K562 (cell line): ENCODE data around the gene MALRD1. TPM values are rescaled to one million over a fixed set of nuclear protein-coding genes. Genes with fewer than 3 reads are reported as not detected.

Source experiments
- ATAC-seq: fragments of 200-7000 bp; cut with Tn5 transposase; 3 replicates; pipeline ENCODE4 v1.9.1; 2020; ENCODE audit warnings: moderate library complexity
- BruUV-seq: library from RNA; stranded (reverse); fragments of 400-500 nt; replicated peaks from 2 replicates; lab custom pipeline; 2021; lab: Mats Ljungman, UMichigan
- CTCF ChIA-PET: fragments of 300-600 bp; formaldehyde crosslinking; extraction: SDS; loops from one replicate; lab custom pipeline; 2021; ENCODE audit warnings: low intra/inter-chr PET ratio; lab: Yijun Ruan, JAX
- POLR2A ChIA-PET: fragments of 300-600, 350-650 bp; sonication (Branson Sonifier 250); formaldehyde crosslinking; extraction: SDS; loops from one replicate; lab custom pipeline; 2021; ENCODE audit warnings: antibody characterized with exemption, inconsistent platforms; lab: Yijun Ruan, JAX
- DNase-seq, 4 experiments: peaks; one replicate each; pipeline versions ENCODE4 v3.0.0 to v3.0.0-alpha.2; 2011 to 2018; ENCODE audit warnings: low spot score in 3 of 4, mixed read lengths in 3 of 4; ENCODE audit errors: extremely low read depth in 1 of 4
- FAIRE-seq: peaks from 2 replicates; lab custom pipeline; 2011; peaks lifted over from hg19 to GRCh38; lab: Jason Lieb, UNC
- H2AFZ ChIP-seq: 2 replicates; pipeline ENCODE4 v1.6.0; 2011; ENCODE audit warnings: low read depth, low read length, control low read depth, inconsistent platforms
- H3K27ac ChIP-seq: fragments of 200-600 bp; 3 replicates; pipeline ENCODE4 v1.8.0; 2011; ENCODE audit warnings: low read depth, mild to moderate bottlenecking, control low read depth, inconsistent platforms, low read length, moderate library complexity, mixed read lengths; ENCODE audit errors: extremely low read depth
- H3K27me3 ChIP-seq, 2 experiments: fragments of 300-600 bp in 1 of 2; 2 replicates in 1 of 2; 3 replicates in 1 of 2; pipeline versions ENCODE4 v1.6.0 to v1.8.0; 2011; ENCODE audit warnings: inconsistent platforms in 2 of 2, low read length in 2 of 2, mild to moderate bottlenecking in 1 of 2, mixed read lengths in 1 of 2, moderate library complexity in 1 of 2; ENCODE audit not compliant: control insufficient read depth in 2 of 2, insufficient read depth in 2 of 2
- H3K36me3 ChIP-seq: fragments of 300-600 bp; 3 replicates; pipeline ENCODE4 v1.8.0; 2011; ENCODE audit warnings: mild to moderate bottlenecking, low read length, inconsistent platforms; ENCODE audit not compliant: control insufficient read depth, insufficient read depth
- H3K4me1 ChIP-seq, 2 experiments: fragments of 200-600 bp in 1 of 2; replicated peaks in 1 of 2; 2 replicates in 1 of 2; 3 replicates in 1 of 2; pipeline versions ENCODE4 v1.5.1 to v1.8.0; 2011; ENCODE audit warnings: inconsistent platforms in 2 of 2, low read length in 2 of 2, mild to moderate bottlenecking in 1 of 2, mixed read lengths in 1 of 2, moderate library complexity in 1 of 2; ENCODE audit not compliant: control insufficient read depth in 2 of 2, insufficient read depth in 2 of 2
- H3K4me2 ChIP-seq: 2 replicates; pipeline ENCODE4 v1.6.1; 2011; ENCODE audit warnings: low read length, control low read depth, inconsistent platforms, mixed read lengths; ENCODE audit not compliant: insufficient read depth
- H3K4me3 ChIP-seq: fragments of 200-600 bp; sonication (generic), shearing (Covaris generic); 2 replicates; pipeline ENCODE4 v1.5.1; 2016; ENCODE audit warnings: control low read depth, inconsistent platforms
- H3K79me2 ChIP-seq: fragments of 200-600 bp; 3 replicates; pipeline ENCODE4 v1.8.0; 2011; ENCODE audit warnings: low read length, inconsistent platforms; ENCODE audit not compliant: control insufficient read depth, insufficient read depth
- H3K9ac ChIP-seq, 2 experiments: 2 replicates each; pipeline versions ENCODE4 v1.6.0 to v1.6.1; 2011; ENCODE audit warnings: low read depth in 2 of 2, low read length in 2 of 2, control low read depth in 1 of 2, inconsistent platforms in 1 of 2, mild to moderate bottlenecking in 1 of 2, mixed read lengths in 1 of 2; ENCODE audit not compliant: insufficient read depth in 1 of 2
- H3K9me1 ChIP-seq: one replicate; pipeline ENCODE4 v1.6.0; 2011; ENCODE audit warnings: inconsistent platforms, mild to moderate bottlenecking, low read length, moderate library complexity; ENCODE audit not compliant: control insufficient read depth, insufficient read depth
- H3K9me3 ChIP-seq: replicated peaks from 2 replicates; pipeline ENCODE4 v1.5.1; 2011; ENCODE audit warnings: low read depth, low read length, inconsistent platforms; ENCODE audit not compliant: control insufficient read depth, insufficient read depth
- H4K20me1 ChIP-seq: replicated peaks from 2 replicates; pipeline ENCODE4 v1.6.1; 2011; ENCODE audit warnings: low read length, inconsistent platforms, mixed read lengths; ENCODE audit not compliant: control insufficient read depth, insufficient read depth
- HNRNPK ChIP-seq: fragments of 200-400 bp; formaldehyde crosslinking; IDR thresholded peaks from one replicate; pipeline ENCODE4 v1.6.1; 2018; ENCODE audit warnings: mild to moderate bottlenecking, low read depth, low read length; ENCODE audit not compliant: poor library complexity, severe bottlenecking
- IRF2 ChIP-seq: sonication (generic); formaldehyde crosslinking; IDR thresholded peaks from 2 replicates; pipeline ENCODE4 v1.8.1; 2022; ENCODE audit warnings: mild to moderate bottlenecking, missing genetic modification reagents
- MTA3 ChIP-seq: fragments of 450-650 bp; formaldehyde crosslinking; IDR thresholded peaks from 2 replicates; pipeline ENCODE4 v1.6.1; 2017; ENCODE audit warnings: mild to moderate bottlenecking, borderline replicate concordance
- MYBL2 ChIP-seq, 2 experiments: fragments of 450-650 bp in 1 of 2; sonication (generic) in 1 of 2; formaldehyde crosslinking in 1 of 2; IDR thresholded peaks; 2 replicates each; pipeline versions ENCODE4 v1.6.1 to v1.8.1; 2017 to 2022; ENCODE audit warnings: borderline replicate concordance in 1 of 2, inconsistent platforms in 1 of 2, low read depth in 1 of 2, mild to moderate bottlenecking in 1 of 2, missing genetic modification reagents in 1 of 2, moderate library complexity in 1 of 2
- SMARCA5 ChIP-seq: fragments of 450-650 bp; IDR thresholded peaks from 2 replicates; pipeline ENCODE4 v1.6.1; 2016
- TAF9B ChIP-seq: fragments of 450-650 bp; IDR thresholded peaks from 2 replicates; pipeline ENCODE4 v1.6.1; 2018; ENCODE audit warnings: mild to moderate bottlenecking; ENCODE audit not compliant: partially characterized antibody
- ZFPM2 ChIP-seq: fragments of 250-450 bp; sonication (Bioruptor Pico); IDR thresholded peaks from 2 replicates; pipeline ENCODE4 v1.5.1; 2022; ENCODE audit warnings: mild to moderate bottlenecking
- ZNF24 ChIP-seq: fragments of 450-650 bp; IDR thresholded peaks from 2 replicates; pipeline ENCODE4 v1.6.1; 2016
- ZNF507 ChIP-seq: conservative IDR thresholded peaks from 2 replicates; pipeline ENCODE4 v1.6.1; 2017; ENCODE audit warnings: missing genetic modification characterization, missing compliant biosample characterization
- WGBS: fragments of 100-300 bp; shearing (Covaris generic); methylation state at CpG from one replicate; pipeline ENCODE4 v1.1.6; 2016; ENCODE audit warnings: low coverage, mixed read lengths; ENCODE audit not compliant: insufficient coverage; ENCODE audit errors: missing lambda C conversion rate; 5-methylcytosine and 5-hydroxymethylcytosine counted together
- in situ Hi-C: fragments of 300-500 bp; cut with MboI; formaldehyde crosslinking; loops from 4 replicates; pipeline ENCODE4 v1.15.0; 2018; ENCODE audit warnings: inconsistent platforms, mixed read lengths
- intact Hi-C: fragments of 100-400 bp; cut with micrococcal nuclease; formaldehyde crosslinking; loops from 2 replicates; pipeline ENCODE4 v1.14.2; 2022
- polyA plus RNA-seq, 8 experiments: library from polyadenylated mRNA; depleted of rRNA in 4 of 8; stranded (reverse) in 5 of 8; unstranded in 3 of 8; fragments of >200 nt; fragmentation: Nextera tagmentation in 2 of 8; fragmentation: Illumina TruSeq in 1 of 8; extraction: Ambion mirVana in 2 of 8; extraction: Trizol in 1 of 8; gene quantifications; 2 replicates each; pipeline versions ENCODE4 v1.2.1 to v1.2.3, GENCODE V29; 2011 to 2014; ENCODE audit warnings: inconsistent platforms in 1 of 8, missing spikeins in 1 of 8
- total RNA-seq, 7 experiments: library from RNA; depleted of rRNA in 6 of 7; stranded (reverse); fragments of >200 nt in 6 of 7; fragmentation: Illumina TruSeq in 2 of 7; extraction: Trizol in 2 of 7; gene quantifications; 2 replicates each; pipeline versions ENCODE4 v1.2.1 to v1.2.3, GENCODE V29; 2011 to 2021; ENCODE audit warnings: low replicate concordance in 1 of 7
- TF ChIP-seq, protein P1 (sequence below): fragments of 250-450 bp; sonication (Bioruptor Pico); IDR thresholded peaks from 2 replicates; pipeline ENCODE4 v1.8.0; 2021; ENCODE audit warnings: mild to moderate bottlenecking, moderate library complexity

The MALRD1 gene
- total and polyA plus RNA-seq, 9 of the 15 experiments (the other 6 are each of a cell fraction or from before 2014, with no cell fraction given): not detected

DNA sequence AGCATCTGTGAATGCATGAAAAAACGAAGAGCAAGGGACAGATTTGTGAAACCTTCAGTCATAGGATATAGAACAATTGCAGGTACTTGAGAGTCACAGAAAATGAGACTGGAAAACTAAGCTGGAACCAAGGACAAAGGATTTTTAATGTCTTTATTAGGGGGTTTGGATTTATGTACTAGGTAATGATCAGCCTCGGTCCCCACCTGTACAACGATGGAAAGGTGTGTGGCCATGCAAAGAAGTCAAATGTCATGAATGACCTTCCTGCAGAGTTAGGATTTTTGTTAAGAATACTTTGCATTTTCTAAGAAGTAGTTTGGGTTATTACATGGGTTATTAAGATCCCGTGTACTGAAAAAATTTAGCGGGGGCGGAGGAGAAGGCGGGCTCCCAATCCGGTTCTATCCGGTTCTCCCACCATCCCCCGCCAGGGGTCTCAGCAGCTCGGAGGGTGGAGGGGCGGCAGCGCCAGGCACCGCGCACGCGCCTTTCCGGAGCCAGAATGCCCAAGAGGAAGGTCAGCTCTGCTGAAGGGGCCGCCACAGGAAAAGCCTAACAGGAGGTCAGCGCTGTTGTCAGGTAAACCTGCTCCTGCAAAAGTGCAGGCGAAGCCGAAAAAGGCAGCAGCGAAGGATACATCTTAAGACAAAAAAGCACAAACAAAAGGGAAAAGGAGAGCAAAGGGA is 440.1 kb downstream of the MALRD1 start (continued):
- TF ChIP-seq MTA3: no peak
- no peak for TF ChIP-seq MYBL2 (IDR thresholded peaks at IDR 0.05; ENCODE audit: low read depth)
- TF ChIP-seq MYBL2 (CRISPR knock-in tag; IDR thresholded peaks at IDR 0.05; ENCODE audit: borderline replicate concordance): no peak
- TF ChIP-seq, protein P1, sequence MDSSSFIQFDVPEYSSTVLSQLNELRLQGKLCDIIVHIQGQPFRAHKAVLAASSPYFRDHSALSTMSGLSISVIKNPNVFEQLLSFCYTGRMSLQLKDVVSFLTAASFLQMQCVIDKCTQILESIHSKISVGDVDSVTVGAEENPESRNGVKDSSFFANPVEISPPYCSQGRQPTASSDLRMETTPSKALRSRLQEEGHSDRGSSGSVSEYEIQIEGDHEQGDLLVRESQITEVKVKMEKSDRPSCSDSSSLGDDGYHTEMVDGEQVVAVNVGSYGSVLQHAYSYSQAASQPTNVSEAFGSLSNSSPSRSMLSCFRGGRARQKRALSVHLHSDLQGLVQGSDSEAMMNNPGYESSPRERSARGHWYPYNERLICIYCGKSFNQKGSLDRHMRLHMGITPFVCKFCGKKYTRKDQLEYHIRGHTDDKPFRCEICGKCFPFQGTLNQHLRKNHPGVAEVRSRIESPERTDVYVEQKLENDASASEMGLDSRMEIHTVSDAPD (CRISPR knock-in tag): no peak
- no peak for TF ChIP-seq HNRNPK
- no peak for TF ChIP-seq SMARCA5
- no peak for TF ChIP-seq ZFPM2 (CRISPR knock-in tag)
- TF ChIP-seq TAF9B: no peak

DNA sequence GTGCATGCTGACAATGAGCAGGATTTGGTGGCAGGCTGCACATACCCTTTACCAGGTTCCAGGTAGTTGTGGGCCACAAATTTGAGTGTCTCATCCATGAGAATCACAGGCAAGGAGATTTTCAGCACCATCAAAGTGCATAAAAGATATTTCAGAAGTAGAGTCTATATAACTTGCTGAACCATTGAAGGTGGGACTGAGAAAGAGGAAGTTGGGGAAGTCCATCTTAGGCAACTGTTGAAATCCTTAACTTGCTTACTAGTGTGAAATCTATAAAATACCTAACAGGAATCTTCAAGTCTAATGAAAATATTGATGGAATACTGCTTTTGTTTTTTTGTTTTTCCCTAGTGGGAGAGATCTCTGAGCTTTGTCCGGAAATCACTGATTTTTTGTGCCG is 442.6 kb downstream of the MALRD1 start:
- no peak for ATAC-seq
- POLR2A ChIA-PET: no interaction called here
- Histone ChIP-seq H3K79me2 (no peaks in the 10 kb centered on the region), H3K4me3 (no peak overlapping the region), H3K9me3 (no peaks in the 10 kb centered on the region), H2AFZ (no peak overlapping the region), H3K27ac (no peak overlapping the region), H3K4me1 (no peaks in the 10 kb centered on the region), H3K27me3 (no peaks in the 10 kb centered on the region), H3K9ac (no peak overlapping the region), H3K36me3 (no peaks in the 10 kb centered on the region), H3K9me1 (no peaks in the 10 kb centered on the region), H4K20me1 (no peaks in the 10 kb centered on the region), H3K4me2 (no peak overlapping the region)
- no TSS peak for BruUV-seq
- intact Hi-C loops: no loop called here
- DNase-seq: no peak
- no peak for FAIRE-seq
- CTCF ChIA-PET: no interaction called here
- TF ChIP-seq ZNF507 (tag): no peak
- TF ChIP-seq IRF2 (CRISPR knock-in tag): no peak
- no peak for TF ChIP-seq ZNF24
- in situ Hi-C loops: no loop called here
- WGBS: 0% methylated on average over 2 of the region's 2 CpGs
